Hepatocyte (in vitro differentiated cells): Measurements from ENCODE around the gene DIMT1. TPM values are rescaled to one million over a fixed set of nuclear protein-coding genes. Genes with fewer than 3 reads are reported as not detected.

Source experiments
- DNase-seq: peaks from one replicate; pipeline ENCODE4 v3.0.0-alpha.2; 2016; ENCODE audit warnings: low spot score
- H2AFZ ChIP-seq: fragments of 200-600 bp; sonication (generic); 2 replicates; pipeline ENCODE4 v1.6.0; 2016; ENCODE audit warnings: antibody characterized with exemption, mild to moderate bottlenecking
- H3K27ac ChIP-seq: fragments of 200-600 bp; sonication (generic); 2 replicates; pipeline ENCODE4 v1.5.1; 2016; ENCODE audit warnings: mild to moderate bottlenecking
- H3K27me3 ChIP-seq: fragments of 200-600 bp; sonication (generic); 2 replicates; pipeline ENCODE4 v1.6.1; 2016
- H3K36me3 ChIP-seq: fragments of 200-600 bp; sonication (generic); replicated peaks from 2 replicates; pipeline ENCODE4 v1.5.1; 2016; ENCODE audit warnings: low read depth; ENCODE audit not compliant: insufficient read depth
- H3K4me1 ChIP-seq: fragments of 200-600 bp; sonication (generic); 2 replicates; pipeline ENCODE4 v1.5.1; 2016; ENCODE audit warnings: mild to moderate bottlenecking, moderate library complexity; ENCODE audit not compliant: insufficient read depth
- H3K4me2 ChIP-seq: fragments of 200-600 bp; sonication (generic); 2 replicates; pipeline ENCODE4 v1.6.0; 2016
- H3K4me3 ChIP-seq: fragments of 200-600 bp; sonication (generic); 2 replicates; pipeline ENCODE4 v1.5.1; 2016; ENCODE audit warnings: mild to moderate bottlenecking
- H3K79me2 ChIP-seq: fragments of 200-600 bp; sonication (generic); 2 replicates; pipeline ENCODE4 v1.6.0; 2017; ENCODE audit warnings: mild to moderate bottlenecking
- H3K9me2 ChIP-seq: fragments of 200-600 bp; sonication (generic); replicated peaks from 2 replicates; pipeline ENCODE4 v1.6.0; 2017; ENCODE audit warnings: mild to moderate bottlenecking; ENCODE audit not compliant: insufficient read depth
- H3K9me3 ChIP-seq: fragments of 200-600 bp; sonication (generic); 2 replicates; pipeline ENCODE4 v1.5.1; 2016; ENCODE audit warnings: low read depth, mild to moderate bottlenecking
- H4K20me1 ChIP-seq: fragments of 200-600 bp; sonication (generic); 2 replicates; pipeline ENCODE4 v1.6.0; 2016; ENCODE audit warnings: mild to moderate bottlenecking; ENCODE audit not compliant: insufficient read depth, poor library complexity, severe bottlenecking
- CTCF ChIP-seq: fragments of 200-600 bp; sonication (generic); IDR thresholded peaks from 2 replicates; pipeline ENCODE4 v1.5.1; 2016; ENCODE audit warnings: antibody characterized with exemption, mild to moderate bottlenecking; ENCODE audit not compliant: poor library complexity
- EZH2 ChIP-seq: fragments of 200-600 bp; sonication (generic); IDR thresholded peaks from 2 replicates; pipeline ENCODE4 v1.6.1; 2016; ENCODE audit warnings: antibody characterized with exemption, mild to moderate bottlenecking, borderline replicate concordance
- EZH2phosphoT487 ChIP-seq: fragments of 200-600 bp; sonication (generic); IDR thresholded peaks from one replicate; pipeline ENCODE4 v1.6.1; 2018; ENCODE audit warnings: antibody characterized with exemption, mild to moderate bottlenecking, low read depth, moderate library complexity; ENCODE audit not compliant: unreplicated experiment, severe bottlenecking
- WGBS: methylation state at CpG from one replicate; pipeline ENCODE4 v1.1.6; 2016; ENCODE audit warnings: low lambda C conversion rate; ENCODE audit errors: missing lambda C conversion rate; 5-methylcytosine and 5-hydroxymethylcytosine counted together
- polyA plus RNA-seq: library from polyadenylated mRNA; unstranded; fragments of >200 nt; fragmentation: Nextera tagmentation; extraction: Ambion mirVana; gene quantifications from 2 replicates; pipeline ENCODE4 v1.2.1, GENCODE V29; 2016
- total RNA-seq: library from RNA; depleted of rRNA; stranded (reverse); fragments of >200 nt; gene quantifications from 2 replicates; pipeline ENCODE4 v1.2.3, GENCODE V29; 2014

DIMT1 gene
- total and polyA plus RNA-seq, 2 experiments from 2014 or later = 23.5 to 25.7 TPM

- 83% methylated on average over 1 of the region's 1 CpG for WGBS
- H2AFZ ChIP-seq = no peak overlapping the region
- H3K79me2 ChIP-seq = peaks cover 59% of the 10 kb centered on the region
- H3K36me3 ChIP-seq = no peaks in the 10 kb centered on the region
- no peaks in the 10 kb centered on the region for H3K9me3 ChIP-seq
- no peak overlapping the region for H3K4me2 ChIP-seq
- no peaks in the 10 kb centered on the region for H3K4me1 ChIP-seq
- DNase-seq = no peak
- no peak overlapping the region for H3K27ac ChIP-seq
- no peaks in the 10 kb centered on the region for H4K20me1 ChIP-seq
- TF ChIP-seq EZH2phosphoT487 = no peak
- H3K9me2 ChIP-seq = no peaks in the 10 kb centered on the region
- no peaks in the 10 kb centered on the region for H3K27me3 ChIP-seq
- H3K4me3 ChIP-seq = no peak overlapping the region
Observed at GRCh38 chr5:62421414-62421813, 17.7 kb upstream of the DIMT1 start.

- no peaks in the 10 kb centered on the region for H3K27me3 ChIP-seq
- WGBS = 98% methylated on average over 3 of the region's 3 CpGs
- H3K27ac ChIP-seq = no peak overlapping the region
- TF ChIP-seq EZH2phosphoT487 (no peak), CTCF (no peak), EZH2 (no peak)
- H3K4me1 ChIP-seq = no peaks in the 10 kb centered on the region
- H3K9me2 ChIP-seq = no peaks in the 10 kb centered on the region
- H3K4me2 ChIP-seq = no peak overlapping the region
- H4K20me1 ChIP-seq = no peaks in the 10 kb centered on the region
- no peaks in the 10 kb centered on the region for H3K9me3 ChIP-seq
- H2AFZ ChIP-seq = no peak overlapping the region
- DNase-seq = no peak
- H3K4me3 ChIP-seq = no peak overlapping the region
- peaks cover 71% of the 10 kb centered on the region for H3K79me2 ChIP-seq
- H3K36me3 ChIP-seq = no peaks in the 10 kb centered on the region
Observed at GRCh38 chr5:62419609-62420008, 15.9 kb upstream of the DIMT1 start.

- H3K4me3 ChIP-seq = no peak overlapping the region
- no peak overlapping the region for H3K4me2 ChIP-seq
- 93% methylated on average over 4 of the region's 4 CpGs for WGBS
- no peak for DNase-seq
- no peaks in the 10 kb centered on the region for H3K9me3 ChIP-seq
- H3K36me3 ChIP-seq = no peaks in the 10 kb centered on the region
- H3K27me3 ChIP-seq = no peaks in the 10 kb centered on the region
- peaks cover 77% of the 10 kb centered on the region for H3K79me2 ChIP-seq
- H3K27ac ChIP-seq = no peak overlapping the region
- H2AFZ ChIP-seq = no peak overlapping the region
- TF ChIP-seq EZH2 (no peak), CTCF (no peak), EZH2phosphoT487 (no peak)
- no peaks in the 10 kb centered on the region for H4K20me1 ChIP-seq
- no peaks in the 10 kb centered on the region for H3K4me1 ChIP-seq
- no peaks in the 10 kb centered on the region for H3K9me2 ChIP-seq
Observed at GRCh38 chr5:62418462-62419076, 14.9 kb upstream of the DIMT1 start.

- no peak for DNase-seq
- no peak overlapping the region for H3K27ac ChIP-seq
- no peak overlapping the region for H2AFZ ChIP-seq
- no peaks in the 10 kb centered on the region for H3K9me2 ChIP-seq
- H3K4me2 ChIP-seq = peak overlapping the region; percentile 89
- no peak for TF ChIP-seq CTCF
- no peak for TF ChIP-seq EZH2phosphoT487
- TF ChIP-seq EZH2 = no peak
- H3K9me3 ChIP-seq = no peaks in the 10 kb centered on the region
- no peaks in the 10 kb centered on the region for H3K4me1 ChIP-seq
- no peaks in the 10 kb centered on the region for H3K36me3 ChIP-seq
- no peak overlapping the region for H3K4me3 ChIP-seq
- WGBS = 74% methylated on average over 3 of the region's 3 CpGs
- H4K20me1 ChIP-seq = no peaks in the 10 kb centered on the region
- H3K27me3 ChIP-seq = no peaks in the 10 kb centered on the region
- H3K79me2 ChIP-seq = peaks cover 55% of the 10 kb centered on the region
Observed at GRCh38 chr5:62413711-62414110, 10.0 kb upstream of the DIMT1 start.
